OCI-LY7 (cell line): Measurements from ENCODE around the gene FAM241A.

Source experiments
- CTCF ChIP-seq: fragments of 200-600 bp; sonication (generic); conservative IDR thresholded peaks from 2 replicates; pipeline ENCODE4 v1.5.1; 2014; ENCODE audit warnings: mild to moderate bottlenecking, antibody characterized with exemption, low read length, moderate library complexity, mixed read lengths
- EZH2phosphoT487 ChIP-seq: fragments of 200-600 bp; sonication (generic); IDR thresholded peaks from 2 replicates; pipeline ENCODE4 v1.6.1; 2018; ENCODE audit warnings: low read depth, borderline replicate concordance, mild to moderate bottlenecking, mixed run types, antibody characterized with exemption, low read length, moderate library complexity, mixed read lengths

- TF ChIP-seq CTCF (no peak), EZH2phosphoT487 (no peak)
Observed at GRCh38 chr4:112219826-112220366, 74.6 kb downstream of the FAM241A start.
